Spinal cord (tissue), 10 donors: Measurements from ENCODE around the gene ATP6V0E1. TPM values are rescaled to one million over a fixed set of nuclear protein-coding genes. Genes with fewer than 3 reads are reported as not detected.
"Not testable (repeated sequence)": the region's sequence is repeated elsewhere in the genome, so short reads cannot be mapped to it uniquely, and the experiment has no call there.

Experiments used
- DNase-seq, 6 donors: peaks; one replicate each; pipeline versions ENCODE4 v3.0.0 to v3.0.0-alpha.2; 2013 to 2015; ENCODE audit warnings: low spot score in 6 of 6, low read depth in 4 of 6
- H3K27ac ChIP-seq: one replicate; pipeline ENCODE4 v1.5.1; 2013; ENCODE audit warnings: low read depth, low read length, control low read depth
- H3K27me3 ChIP-seq: one replicate; pipeline ENCODE4 v1.6.1; 2013; ENCODE audit warnings: low read length; ENCODE audit not compliant: control insufficient read depth, insufficient read depth
- H3K36me3 ChIP-seq: one replicate; pipeline ENCODE4 v1.6.1; 2013; ENCODE audit warnings: low read length; ENCODE audit not compliant: control insufficient read depth, insufficient read depth
- H3K4me1 ChIP-seq: one replicate; pipeline ENCODE4 v1.6.1; 2013; ENCODE audit warnings: low read length; ENCODE audit not compliant: control insufficient read depth, insufficient read depth
- H3K4me3 ChIP-seq: one replicate; pipeline ENCODE4 v1.5.1; 2013; ENCODE audit warnings: low read depth, low read length, control low read depth
- H3K9me3 ChIP-seq: one replicate; pipeline ENCODE4 v1.6.1; 2013; ENCODE audit warnings: low read length; ENCODE audit not compliant: control insufficient read depth, insufficient read depth
- WGBS: methylation state at CpG from one replicate; pipeline ENCODE4 v1.1.5; 2013; ENCODE audit warnings: missing lambda C conversion rate; ENCODE audit not compliant: insufficient coverage; 5-methylcytosine and 5-hydroxymethylcytosine counted together
- polyA plus RNA-seq, 2 donors: library from polyadenylated mRNA; unstranded; fragments of 120-200 nt; gene quantifications; one replicate each; pipeline ENCODE4 v1.2.1, GENCODE V29; 2013; ENCODE audit not compliant: insufficient read length in 2 of 2
- total RNA-seq, 2 donors: library from RNA; depleted of rRNA in 1 of 2; stranded (reverse); fragments of 120-200 nt in 1 of 2; fragments of >200 nt in 1 of 2; gene quantifications; one replicate each; pipeline versions ENCODE4 v1.2.3 to v1.2.4, GENCODE V29; 2013 to 2014
- donor health status: healthy.

ATP6V0E1 gene
- total and polyA plus RNA-seq, 4 donors: 127 to 198 (median 134) TPM

DNA sequence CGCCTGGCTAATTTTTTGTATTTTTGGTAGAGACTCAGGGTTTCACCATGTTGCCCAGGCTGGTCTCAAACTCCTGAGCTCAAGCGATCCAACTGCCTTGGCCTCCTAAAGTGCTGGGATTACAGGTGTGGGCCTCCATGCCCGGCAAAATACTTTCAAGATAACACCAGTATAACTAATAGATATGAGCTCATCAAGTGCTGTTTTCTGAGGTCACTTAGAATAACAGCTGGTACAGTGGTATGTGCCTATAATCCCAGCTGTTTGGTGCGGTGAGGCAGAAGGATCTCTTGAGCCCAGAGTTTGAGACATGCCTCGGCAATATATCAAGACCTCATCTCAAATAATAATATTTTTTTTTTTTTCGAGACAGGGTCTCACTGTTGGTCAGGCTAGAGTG, 42.1 kb downstream of the ATP6V0E1 start:
- 100% methylated on average over 1 of the region's 6 CpGs for whole genome bisulfite sequencing
- no peak for DNase-seq
- no peak overlapping the region for H3K27ac ChIP-seq
- peaks cover 14% of the 10 kb centered on the region for H3K36me3 ChIP-seq
- no peak overlapping the region for H3K4me3 ChIP-seq
- H3K9me3 ChIP-seq: no peaks in the 10 kb centered on the region
- H3K27me3 ChIP-seq: no peaks in the 10 kb centered on the region
- H3K4me1 ChIP-seq: peaks cover 17% of the 10 kb centered on the region

GRCh38 chr5:173027905-173028304, 44.3 kb downstream of the ATP6V0E1 start:
- no peaks in the 10 kb centered on the region for H3K27me3 ChIP-seq
- H3K36me3 ChIP-seq: peaks cover 7% of the 10 kb centered on the region
- WGBS: 88% methylated on average over 2 of the region's 7 CpGs
- peaks cover 5% of the 10 kb centered on the region for H3K4me1 ChIP-seq
- DNase-seq: no peak
- no peak overlapping the region for H3K4me3 ChIP-seq
- no peaks in the 10 kb centered on the region for H3K9me3 ChIP-seq
- no peak overlapping the region for H3K27ac ChIP-seq

GRCh38 chr5:173028811-173029327, 45.3 kb downstream of the ATP6V0E1 start:
- H3K27ac ChIP-seq: peak overlapping the region; percentile 26

GRCh38 chr5:173029499-173029921, 45.9 kb downstream of the ATP6V0E1 start:
- DNase-seq: no peak
- H3K27me3 ChIP-seq: no peaks in the 10 kb centered on the region
- H3K9me3 ChIP-seq: no peaks in the 10 kb centered on the region
- 63% methylated on average over 3 of the region's 5 CpGs for WGBS
- H3K4me1 ChIP-seq: peaks cover 16% of the 10 kb centered on the region
- peak overlapping the region; percentile 26 for H3K27ac ChIP-seq
- no peak overlapping the region for H3K4me3 ChIP-seq
- peaks cover 2% of the 10 kb centered on the region for H3K36me3 ChIP-seq

More at GRCh38 chr5:173028811-173029327, 45.3 kb downstream of the ATP6V0E1 start:
- H3K9me3 ChIP-seq: no peaks in the 10 kb centered on the region
- 71% methylated on average over 2 of the region's 4 CpGs for WGBS
- DNase-seq: no peak
- no peak overlapping the region for H3K4me3 ChIP-seq
- no peaks in the 10 kb centered on the region for H3K27me3 ChIP-seq
- H3K36me3 ChIP-seq: peaks cover 2% of the 10 kb centered on the region
- H3K4me1 ChIP-seq: peaks cover 14% of the 10 kb centered on the region

DNA sequence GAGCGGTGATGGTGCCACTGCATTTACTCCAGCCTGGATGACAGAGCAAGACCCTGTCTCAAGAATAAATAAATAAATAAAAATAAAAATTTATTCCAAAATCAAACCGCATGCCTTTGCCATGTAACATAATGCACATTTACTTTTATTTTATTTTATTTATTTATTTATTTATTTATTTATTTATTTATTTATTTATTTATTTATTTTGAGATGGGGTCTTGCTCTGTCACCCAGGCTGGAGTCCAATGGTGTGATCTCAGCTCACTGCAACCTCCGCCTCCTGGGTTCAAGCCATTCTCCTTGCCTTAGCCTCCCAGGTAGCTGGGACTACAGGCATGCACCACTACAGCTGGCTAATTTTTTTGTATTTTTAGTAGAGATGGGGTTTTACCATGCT, 48.5 kb downstream of the ATP6V0E1 start:
- not testable (repeated sequence) for H3K4me3 ChIP-seq, H3K9me3 ChIP-seq, H3K36me3 ChIP-seq, DNase-seq, H3K27me3 ChIP-seq, H3K27ac ChIP-seq
- peaks cover 16% of the 10 kb centered on the region for H3K4me1 ChIP-seq
- WGBS: no CpG with 5 or more reads among the region's 3 CpGs

- no peak for DNase-seq
- H3K27me3 ChIP-seq: no peaks in the 10 kb centered on the region
- peaks cover 16% of the 10 kb centered on the region for H3K4me1 ChIP-seq
- no peaks in the 10 kb centered on the region for H3K9me3 ChIP-seq
- peaks cover 5% of the 10 kb centered on the region for H3K36me3 ChIP-seq
- WGBS: 93% methylated on average over 3 of the region's 3 CpGs
- H3K27ac ChIP-seq: no peak overlapping the region
- H3K4me3 ChIP-seq: no peak overlapping the region
Measured at GRCh38 chr5:173032730-173033129, 49.2 kb downstream of the ATP6V0E1 start.

DNA sequence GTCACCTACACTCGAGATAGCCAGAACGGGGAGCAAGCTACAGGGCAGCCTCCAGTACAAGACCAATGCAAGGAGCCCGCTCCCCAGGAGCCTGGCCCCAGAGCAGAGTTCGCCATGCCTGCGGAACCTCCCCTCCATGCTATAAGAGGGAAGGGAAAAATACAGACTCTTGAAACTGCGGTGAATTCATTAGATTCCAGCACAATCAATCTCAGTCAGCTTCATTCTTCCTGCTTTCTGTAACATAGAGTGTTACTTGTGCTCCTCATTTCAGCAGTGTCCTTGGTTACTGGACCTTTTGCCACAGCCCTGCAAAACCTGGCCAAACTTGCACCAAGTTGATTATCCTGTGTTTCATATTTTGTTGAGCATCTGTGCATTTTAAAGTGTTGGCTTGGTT, 50.4 kb downstream of the ATP6V0E1 start:
- Histone ChIP-seq H3K27me3 (no peaks in the 10 kb centered on the region), H3K4me3 (no peak overlapping the region), H3K4me1 (peaks cover 16% of the 10 kb centered on the region), H3K27ac (no peak overlapping the region), H3K9me3 (no peaks in the 10 kb centered on the region), H3K36me3 (peaks cover 5% of the 10 kb centered on the region)
- peak in 2 of 6 donors; percentile 24 to 45 for DNase-seq
- 33% methylated on average over 1 of the region's 6 CpGs for WGBS

GRCh38 chr5:173035904-173036707, 52.5 kb downstream of the ATP6V0E1 start:
- WGBS: 95% methylated on average over 14 of the region's 24 CpGs

DNA sequence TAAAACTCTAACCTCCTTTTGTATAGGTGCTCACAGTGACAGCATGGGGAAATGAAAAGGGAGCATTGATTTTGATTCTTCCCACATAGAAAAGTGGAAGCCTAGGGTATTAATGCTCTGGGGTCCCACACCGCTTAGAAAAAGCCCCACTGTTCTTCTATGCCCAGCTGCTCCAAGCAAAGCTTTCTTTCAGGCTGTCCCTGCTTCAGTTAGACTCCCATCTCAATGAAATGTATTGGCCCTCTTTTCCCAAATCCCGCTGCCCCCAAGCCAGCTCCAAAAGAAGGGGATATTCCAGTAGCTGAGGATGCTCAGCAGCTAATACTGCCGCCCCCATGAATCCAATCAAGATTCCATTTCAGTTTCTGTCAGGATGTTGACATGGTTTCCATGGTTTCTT, 55.6 kb downstream of the ATP6V0E1 start:
- H3K9me3 ChIP-seq: no peaks in the 10 kb centered on the region
- DNase-seq: peak in 2 of 6 donors; percentile 48 to 51
- H3K36me3 ChIP-seq: peaks cover 5% of the 10 kb centered on the region
- H3K27me3 ChIP-seq: no peaks in the 10 kb centered on the region
- WGBS: 61% methylated on average over 3 of the region's 3 CpGs
- H3K4me3 ChIP-seq: no peak overlapping the region
- H3K4me1 ChIP-seq: peaks cover 8% of the 10 kb centered on the region
- H3K27ac ChIP-seq: peak overlapping the region; percentile 42

More at GRCh38 chr5:173035904-173036707, 52.5 kb downstream of the ATP6V0E1 start:
- H3K4me3 ChIP-seq: no peak overlapping the region
- H3K9me3 ChIP-seq: no peaks in the 10 kb centered on the region
- DNase-seq: no peak
- peaks cover 5% of the 10 kb centered on the region for H3K36me3 ChIP-seq
- no peak overlapping the region for H3K27ac ChIP-seq
- no peaks in the 10 kb centered on the region for H3K27me3 ChIP-seq
- H3K4me1 ChIP-seq: peaks cover 19% of the 10 kb centered on the region

- H3K36me3 ChIP-seq: peaks cover 5% of the 10 kb centered on the region
- no peak overlapping the region for H3K4me3 ChIP-seq
- DNase-seq: no peak
- H3K4me1 ChIP-seq: peaks cover 8% of the 10 kb centered on the region
- WGBS: 100% methylated on average over 4 of the region's 5 CpGs
- H3K9me3 ChIP-seq: no peaks in the 10 kb centered on the region
- no peaks in the 10 kb centered on the region for H3K27me3 ChIP-seq
- H3K27ac ChIP-seq: peak overlapping the region; percentile 42
Measured at GRCh38 chr5:173039964-173040363, 56.4 kb downstream of the ATP6V0E1 start.
